H1 (cell line): ENCODE measurements around the gene C6orf120.

Source experiments
- BRCA1 ChIP-seq: IDR thresholded peaks from 2 replicates; pipeline ENCODE4 v1.6.1; 2012; ENCODE audit warnings: low read depth, low read length, improper control_type of control experiment
- CTCF ChIP-seq, 3 experiments: IDR thresholded peaks; 1 replicate in 2 of 3; 2 replicates in 1 of 3; pipeline versions ENCODE4 v1.5.1 to v1.6.1; 2011; ENCODE audit warnings: low read length in 3 of 3, mild to moderate bottlenecking in 3 of 3, inconsistent platforms in 2 of 3, low read depth in 1 of 3, moderate library complexity in 1 of 3; ENCODE audit not compliant: insufficient read depth in 1 of 3; ENCODE audit errors: control extremely low read depth in 1 of 3
- EZH2 ChIP-seq: fragments of 200-600 bp; sonication (generic); IDR thresholded peaks from 2 replicates; pipeline ENCODE4 v1.7.1; 2012; ENCODE audit warnings: low read depth, mild to moderate bottlenecking, moderate library complexity, low read length, inconsistent platforms; ENCODE audit not compliant: severe bottlenecking
- GABPA ChIP-seq: IDR thresholded peaks from 2 replicates; pipeline ENCODE4 v1.6.1; 2011; ENCODE audit warnings: mild to moderate bottlenecking, low read length, moderate library complexity, borderline replicate concordance; ENCODE audit not compliant: insufficient read depth
- PHF8 ChIP-seq: fragments of 200-600 bp; sonication (generic); conservative IDR thresholded peaks from 2 replicates; pipeline ENCODE4 v1.7.1; 2012; ENCODE audit warnings: low read depth, mild to moderate bottlenecking, inconsistent platforms, low read length, moderate library complexity
- POLR2A ChIP-seq, 2 experiments: IDR thresholded peaks; 1 replicate in 1 of 2; 2 replicates in 1 of 2; pipeline ENCODE4 v1.6.1; 2011; ENCODE audit warnings: low read depth in 2 of 2, low read length in 2 of 2, mild to moderate bottlenecking in 2 of 2; ENCODE audit errors: control extremely low read depth in 1 of 2
- RAD21 ChIP-seq, 2 experiments: IDR thresholded peaks in 1 of 2; conservative IDR thresholded peaks in 1 of 2; 2 replicates each; pipeline ENCODE4 v1.6.1; 2011; ENCODE audit warnings: low read depth in 2 of 2, low read length in 2 of 2, improper control_type of control experiment in 1 of 2, inconsistent platforms in 1 of 2, mild to moderate bottlenecking in 1 of 2, moderate library complexity in 1 of 2
- TAF1 ChIP-seq: IDR thresholded peaks from 2 replicates; pipeline ENCODE4 v1.6.1; 2011; ENCODE audit warnings: mild to moderate bottlenecking, low read depth, low read length
- YY1 ChIP-seq: IDR thresholded peaks from 2 replicates; pipeline ENCODE4 v1.6.1; 2011; ENCODE audit warnings: low read depth, mild to moderate bottlenecking, low read length
- TF ChIP-seq, protein P1 (sequence below): IDR thresholded peaks from 2 replicates; pipeline ENCODE4 v1.6.1; 2011; ENCODE audit warnings: low read length, improper control_type of control experiment

- TF ChIP-seq EZH2 = no peak
- no peak for TF ChIP-seq POLR2A (IDR thresholded peaks at IDR 0.05; ENCODE audit: control extremely low read depth in 1 of 2, low read depth in 2 of 2, low read length in 2 of 2)
- TF ChIP-seq CTCF (IDR thresholded peaks at IDR 0.05; ENCODE audit: control extremely low read depth in 1 of 3, insufficient read depth in 1 of 3, low read depth in 1 of 3, low read length in 3 of 3) = no peak
- TF ChIP-seq RAD21 (IDR thresholded peaks at IDR 0.05 in 1 of 2, conservative IDR thresholded peaks at IDR 0.05 in 1 of 2; ENCODE audit: low read depth in 2 of 2, low read length in 2 of 2) = no peak
- no peak for TF ChIP-seq TAF1
- TF ChIP-seq GABPA = no peak
- TF ChIP-seq BRCA1 = no peak
- TF ChIP-seq, protein P1, sequence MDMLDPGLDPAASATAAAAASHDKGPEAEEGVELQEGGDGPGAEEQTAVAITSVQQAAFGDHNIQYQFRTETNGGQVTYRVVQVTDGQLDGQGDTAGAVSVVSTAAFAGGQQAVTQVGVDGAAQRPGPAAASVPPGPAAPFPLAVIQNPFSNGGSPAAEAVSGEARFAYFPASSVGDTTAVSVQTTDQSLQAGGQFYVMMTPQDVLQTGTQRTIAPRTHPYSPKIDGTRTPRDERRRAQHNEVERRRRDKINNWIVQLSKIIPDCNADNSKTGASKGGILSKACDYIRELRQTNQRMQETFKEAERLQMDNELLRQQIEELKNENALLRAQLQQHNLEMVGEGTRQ = no peak
- no peak for TF ChIP-seq YY1
- TF ChIP-seq PHF8 = no peak
These were observed 44.6 kb downstream of the C6orf120 start for GRCh38 chr6:169746556-169746955.
